Esophagus muscularis mucosa (tissue), 4 donors: ENCODE measurements around the gene PDIA6. TPM values are rescaled to one million over a fixed set of nuclear protein-coding genes. Genes with fewer than 3 reads are reported as not detected.

ENCODE experiments used
- DNase-seq: peaks from one replicate; pipeline ENCODE4 v3.0.0-alpha.2; 2017; ENCODE audit errors: extremely low spot score
- H3K27ac ChIP-seq, 4 donors: fragments of 200-600 bp; sonication (generic); replicated peaks in 1 of 4; 1 replicate in 3 of 4; 2 replicates in 1 of 4; pipeline ENCODE4 v1.5.1; 2016 to 2019; ENCODE audit warnings: mild to moderate bottlenecking in 1 of 4
- H3K27me3 ChIP-seq, 4 donors: fragments of 200-600 bp; sonication (generic); one replicate each; pipeline versions ENCODE4 v1.5.1 to v1.6.0; 2016 to 2019
- H3K36me3 ChIP-seq, 4 donors: fragments of 200-600 bp; sonication (generic); one replicate each; pipeline ENCODE4 v1.5.1; 2016 to 2019
- H3K4me1 ChIP-seq, 4 donors: fragments of 200-600 bp; sonication (generic); one replicate each; pipeline ENCODE4 v1.5.1; 2016 to 2019
- H3K4me3 ChIP-seq, 4 donors: fragments of 200-600 bp; sonication (generic); 1 replicate in 2 of 4; 2 replicates in 2 of 4; pipeline ENCODE4 v1.5.1; 2016 to 2019; ENCODE audit warnings: mild to moderate bottlenecking in 4 of 4, moderate library complexity in 1 of 4
- H3K9me3 ChIP-seq, 4 donors: fragments of 200-600 bp; sonication (generic); 1 replicate in 3 of 4; 2 replicates in 1 of 4; pipeline ENCODE4 v1.5.1; 2016 to 2019
- EP300 ChIP-seq: sonication (generic); formaldehyde crosslinking; IDR thresholded peaks from one replicate; pipeline ENCODE4 v1.6.1; 2017; ENCODE audit warnings: antibody characterized with exemption
- POLR2A ChIP-seq: fragments of 450-650 bp; IDR thresholded peaks from one replicate; pipeline ENCODE4 v1.6.1; 2017; ENCODE audit warnings: antibody characterized with exemption, moderate library complexity, mild to moderate bottlenecking, low read depth
- POLR2AphosphoS5 ChIP-seq, 2 donors: sonication (generic); formaldehyde crosslinking; IDR thresholded peaks; one replicate each; pipeline ENCODE4 v1.6.1; 2017; ENCODE audit warnings: antibody characterized with exemption in 2 of 2
- WGBS: methylation state at CpG from one replicate; pipeline ENCODE4 v1.1.5; 2018; 5-methylcytosine and 5-hydroxymethylcytosine counted together
- intact Hi-C: fragments of 100-400 bp; cut with DNase I; formaldehyde crosslinking; loops from one replicate; pipeline ENCODE4 v1.15.1; 2023
- total RNA-seq, 4 donors: library from RNA; depleted of rRNA; stranded (reverse); fragments of >200 nt; gene quantifications; one replicate each; pipeline versions ENCODE4 v1.1.0 to v1.2.1, GENCODE V29; 2016
- TF ChIP-seq, protein P1 (sequence below), 3 experiments: fragments of 200-600 bp in 2 of 3; fragments of 450-650 bp in 1 of 3; sonication (generic) in 2 of 3; IDR thresholded peaks; one replicate each; pipeline ENCODE4 v1.5.1; 2017 to 2019; ENCODE audit warnings: antibody characterized with exemption in 3 of 3, mild to moderate bottlenecking in 2 of 3, moderate library complexity in 1 of 3

The PDIA6 gene
- total RNA-seq, 4 donors from 2014 or later = 64.8 to 99.7 (median 85.3) TPM

GRCh38 chr2:10750610-10751009 lies 62.0 kb downstream of the PDIA6 start:
- H3K4me3 ChIP-seq = no peak overlapping the region
- no peaks in the 10 kb centered on the region for H3K9me3 ChIP-seq
- 77% methylated on average over 6 of the region's 6 CpGs for WGBS
- TF ChIP-seq POLR2A (no peak), POLR2AphosphoS5 (IDR thresholded peaks at IDR 0.05) (no peak), EP300 (no peak)
- TF ChIP-seq, protein P1, sequence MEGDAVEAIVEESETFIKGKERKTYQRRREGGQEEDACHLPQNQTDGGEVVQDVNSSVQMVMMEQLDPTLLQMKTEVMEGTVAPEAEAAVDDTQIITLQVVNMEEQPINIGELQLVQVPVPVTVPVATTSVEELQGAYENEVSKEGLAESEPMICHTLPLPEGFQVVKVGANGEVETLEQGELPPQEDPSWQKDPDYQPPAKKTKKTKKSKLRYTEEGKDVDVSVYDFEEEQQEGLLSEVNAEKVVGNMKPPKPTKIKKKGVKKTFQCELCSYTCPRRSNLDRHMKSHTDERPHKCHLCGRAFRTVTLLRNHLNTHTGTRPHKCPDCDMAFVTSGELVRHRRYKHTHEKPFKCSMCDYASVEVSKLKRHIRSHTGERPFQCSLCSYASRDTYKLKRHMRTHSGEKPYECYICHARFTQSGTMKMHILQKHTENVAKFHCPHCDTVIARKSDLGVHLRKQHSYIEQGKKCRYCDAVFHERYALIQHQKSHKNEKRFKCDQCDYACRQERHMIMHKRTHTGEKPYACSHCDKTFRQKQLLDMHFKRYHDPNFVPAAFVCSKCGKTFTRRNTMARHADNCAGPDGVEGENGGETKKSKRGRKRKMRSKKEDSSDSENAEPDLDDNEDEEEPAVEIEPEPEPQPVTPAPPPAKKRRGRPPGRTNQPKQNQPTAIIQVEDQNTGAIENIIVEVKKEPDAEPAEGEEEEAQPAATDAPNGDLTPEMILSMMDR (IDR thresholded peaks at IDR 0.05) = no peak
- no peaks in the 10 kb centered on the region for H3K36me3 ChIP-seq
- peaks cover 0 to 7% (median 0%) of the 10 kb centered on the region in 4 donors for H3K27me3 ChIP-seq
- intact Hi-C loops = no loop called here
- no peak overlapping the region for H3K27ac ChIP-seq
- H3K4me1 ChIP-seq = no peaks in the 10 kb centered on the region
- no peak for DNase-seq

DNA sequence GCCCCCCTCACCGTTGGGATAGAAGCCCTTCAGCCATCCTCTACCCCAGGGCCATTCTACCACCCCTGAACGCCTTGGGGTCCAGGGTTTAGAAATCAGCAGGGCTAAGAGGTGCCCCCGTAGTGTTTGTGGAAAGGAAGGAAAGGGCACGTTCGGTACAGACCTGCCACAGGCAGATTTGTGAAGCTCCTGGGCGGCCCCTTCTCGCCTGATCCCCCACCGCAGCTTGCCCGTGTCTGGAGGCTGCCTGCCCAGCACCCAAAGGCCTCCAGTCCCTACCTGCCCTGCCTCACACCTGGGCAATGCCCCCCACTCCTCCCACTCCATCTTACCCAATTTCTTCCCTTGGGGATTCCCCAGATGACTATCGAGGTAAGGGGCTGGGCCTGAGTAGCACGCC lies 69.9 kb downstream of the PDIA6 start:
- DNase-seq = no peak
- H3K9me3 ChIP-seq = no peaks in the 10 kb centered on the region
- no peak for TF ChIP-seq POLR2A
- TF ChIP-seq POLR2AphosphoS5 (IDR thresholded peaks at IDR 0.05) = no peak
- TF ChIP-seq, protein P1 (IDR thresholded peaks at IDR 0.05) = no peak
- TF ChIP-seq EP300 = no peak
- H3K27me3 ChIP-seq = no peaks in the 10 kb centered on the region
- no peaks in the 10 kb centered on the region for H3K36me3 ChIP-seq
- intact Hi-C loops = no loop called here
- no peak overlapping the region for H3K27ac ChIP-seq
- WGBS = 81% methylated on average over 10 of the region's 11 CpGs
- H3K4me3 ChIP-seq = no peak overlapping the region
- H3K4me1 ChIP-seq = no peaks in the 10 kb centered on the region

- no peak for TF ChIP-seq POLR2A
- TF ChIP-seq POLR2AphosphoS5 (IDR thresholded peaks at IDR 0.05) = no peak
- no peak for TF ChIP-seq EP300
- TF ChIP-seq, protein P1 (IDR thresholded peaks at IDR 0.05) = no peak
- Histone ChIP-seq H3K4me1 (no peaks in the 10 kb centered on the region), H3K4me3 (no peak overlapping the region), H3K9me3 (no peaks in the 10 kb centered on the region), H3K36me3 (no peaks in the 10 kb centered on the region), H3K27ac (no peak overlapping the region), H3K27me3 (no peaks in the 10 kb centered on the region)
- WGBS = 63% methylated on average over 2 of the region's 2 CpGs
- intact Hi-C loops = no loop called here
- no peak for DNase-seq
These were observed 71.4 kb downstream of the PDIA6 start for GRCh38 chr2:10741139-10741538.

GRCh38 chr2:10740226-10740625 lies 72.4 kb downstream of the PDIA6 start:
- Histone ChIP-seq H3K36me3 (no peaks in the 10 kb centered on the region), H3K27ac (no peak overlapping the region), H3K9me3 (no peaks in the 10 kb centered on the region), H3K4me1 (no peaks in the 10 kb centered on the region), H3K27me3 (peaks cover 0 to 2% (median 0%) of the 10 kb centered on the region in 4 donors), H3K4me3 (no peak overlapping the region)
- TF ChIP-seq, protein P1 (IDR thresholded peaks at IDR 0.05) = no peak
- no peak for TF ChIP-seq POLR2AphosphoS5 (IDR thresholded peaks at IDR 0.05)
- no peak for DNase-seq
- intact Hi-C loops = no loop called here
- 78% methylated on average over 2 of the region's 3 CpGs for WGBS

GRCh38 chr2:10738192-10738591 lies 74.4 kb downstream of the PDIA6 start:
- Histone ChIP-seq H3K36me3 (no peaks in the 10 kb centered on the region), H3K27me3 (peaks cover 0 to 5% (median 0%) of the 10 kb centered on the region in 4 donors), H3K4me1 (no peaks in the 10 kb centered on the region), H3K27ac (no peak overlapping the region), H3K4me3 (no peak overlapping the region), H3K9me3 (no peaks in the 10 kb centered on the region)
- intact Hi-C loops = no loop called here
- WGBS = 84% methylated on average over 4 of the region's 6 CpGs
- TF ChIP-seq, protein P1 (IDR thresholded peaks at IDR 0.05) = no peak
- no peak for TF ChIP-seq POLR2A
- no peak for TF ChIP-seq POLR2AphosphoS5 (IDR thresholded peaks at IDR 0.05)
- TF ChIP-seq EP300 = no peak
- no peak for DNase-seq
